Measurements from ENCODE around the gene PSMD9. TPM values are rescaled to one million over a fixed set of nuclear protein-coding genes. Genes with fewer than 3 reads are reported as not detected.
A peak's percentile ranks its signal among the peaks of the same experiment; 100 is the strongest.

Gene PSMD9
- total RNA-seq, 1 donor from 2014 or later = 44.2 TPM

- no peak overlapping the region for H3K4me3 ChIP-seq (ENCODE audit: low read depth, low read length)
- no peak for DNase-seq (ENCODE audit: low read depth)
- peak; percentile 82 for TF ChIP-seq CTCF (conservative IDR thresholded peaks at IDR 0.05; ENCODE audit: low read depth, low read length)
Measured at GRCh38 chr12:121955258-121956237, 67.0 kb downstream of the PSMD9 start.

DNA sequence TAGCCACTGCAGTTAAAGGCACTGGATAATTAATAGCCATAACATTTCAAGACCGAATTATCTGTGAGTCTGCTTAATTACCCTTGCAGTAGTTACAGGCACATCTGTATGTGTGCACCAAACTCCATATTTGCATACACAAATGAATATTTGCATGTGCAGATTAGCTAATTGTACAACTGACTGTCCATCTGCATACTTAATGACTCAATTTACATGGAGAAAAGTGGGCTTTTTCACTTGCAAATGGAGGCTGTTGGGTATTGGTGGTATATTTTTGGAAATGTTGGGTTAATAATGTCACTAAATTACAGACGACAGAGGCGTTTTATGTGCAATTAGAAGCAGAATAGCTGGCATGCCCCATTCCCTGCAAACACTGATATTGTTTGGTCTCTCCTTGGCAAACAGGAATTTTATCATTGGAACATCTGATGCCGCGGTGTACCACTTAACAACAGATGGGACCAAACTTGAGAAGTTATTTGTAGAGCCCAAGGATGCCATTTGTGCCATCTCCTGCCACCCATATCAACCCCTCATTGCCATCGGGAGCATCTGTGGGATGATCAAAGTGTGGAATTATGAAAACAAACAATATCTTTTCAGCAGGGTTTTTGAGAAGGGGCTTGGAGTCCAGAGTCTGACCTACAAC is 69.4 kb downstream of the PSMD9 start:
- no peak overlapping the region for H3K4me3 ChIP-seq (ENCODE audit: low read depth, low read length)
- no peak for TF ChIP-seq CTCF (conservative IDR thresholded peaks at IDR 0.05; ENCODE audit: low read depth, low read length)
- DNase-seq (ENCODE audit: low read depth) = no peak

DNA sequence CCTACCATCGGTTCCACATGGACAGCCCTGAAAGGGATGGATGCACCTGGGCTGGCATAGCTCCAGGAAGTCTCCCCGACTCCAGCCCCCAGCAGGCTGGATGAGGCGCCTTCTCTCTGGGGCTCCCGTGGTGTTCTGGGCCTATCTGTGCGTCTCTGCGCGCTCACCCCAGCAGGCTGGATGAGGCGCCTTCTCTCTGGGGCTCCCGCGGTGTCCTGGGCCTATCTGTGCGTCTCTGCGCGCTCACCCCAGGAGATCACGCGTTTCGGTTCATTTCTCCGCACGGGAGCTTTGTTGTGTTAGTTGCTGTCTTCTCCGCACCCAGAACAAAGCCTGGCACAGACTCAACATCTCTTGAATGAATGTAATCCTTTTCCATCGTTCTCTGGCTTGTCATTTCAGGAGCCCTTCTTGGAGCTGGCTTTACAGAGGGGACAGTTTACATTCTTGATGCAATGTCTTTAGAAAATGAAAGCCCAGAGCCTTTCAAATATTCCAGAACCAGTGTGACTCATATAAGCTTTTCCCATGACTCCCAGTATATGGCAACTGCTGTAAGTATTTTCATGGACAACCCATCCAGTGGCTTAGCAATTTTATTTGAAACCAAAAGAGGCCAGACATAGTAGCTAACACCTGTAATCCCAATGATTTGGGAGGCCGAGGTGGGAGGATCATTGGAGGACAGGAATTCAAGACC is 70.1 kb downstream of the PSMD9 start:
- no peak for TF ChIP-seq CTCF (conservative IDR thresholded peaks at IDR 0.05; ENCODE audit: low read depth, low read length)
- no peak overlapping the region for H3K4me3 ChIP-seq (ENCODE audit: low read depth, low read length)
- no peak for DNase-seq (ENCODE audit: low read depth)

- no peak for TF ChIP-seq CTCF (conservative IDR thresholded peaks at IDR 0.05; ENCODE audit: low read depth, low read length)
- H3K4me3 ChIP-seq (ENCODE audit: low read depth, low read length) = no peak overlapping the region
- DNase-seq (ENCODE audit: low read depth) = no peak
Measured at GRCh38 chr12:121960541-121960940, 72.0 kb downstream of the PSMD9 start.

- DNase-seq (ENCODE audit: low read depth) = no peak
- H3K4me3 ChIP-seq (ENCODE audit: low read depth, low read length) = no peak overlapping the region
- TF ChIP-seq CTCF (conservative IDR thresholded peaks at IDR 0.05; ENCODE audit: low read depth, low read length) = no peak
Measured at GRCh38 chr12:121961195-121961879, 72.7 kb downstream of the PSMD9 start.

DNA sequence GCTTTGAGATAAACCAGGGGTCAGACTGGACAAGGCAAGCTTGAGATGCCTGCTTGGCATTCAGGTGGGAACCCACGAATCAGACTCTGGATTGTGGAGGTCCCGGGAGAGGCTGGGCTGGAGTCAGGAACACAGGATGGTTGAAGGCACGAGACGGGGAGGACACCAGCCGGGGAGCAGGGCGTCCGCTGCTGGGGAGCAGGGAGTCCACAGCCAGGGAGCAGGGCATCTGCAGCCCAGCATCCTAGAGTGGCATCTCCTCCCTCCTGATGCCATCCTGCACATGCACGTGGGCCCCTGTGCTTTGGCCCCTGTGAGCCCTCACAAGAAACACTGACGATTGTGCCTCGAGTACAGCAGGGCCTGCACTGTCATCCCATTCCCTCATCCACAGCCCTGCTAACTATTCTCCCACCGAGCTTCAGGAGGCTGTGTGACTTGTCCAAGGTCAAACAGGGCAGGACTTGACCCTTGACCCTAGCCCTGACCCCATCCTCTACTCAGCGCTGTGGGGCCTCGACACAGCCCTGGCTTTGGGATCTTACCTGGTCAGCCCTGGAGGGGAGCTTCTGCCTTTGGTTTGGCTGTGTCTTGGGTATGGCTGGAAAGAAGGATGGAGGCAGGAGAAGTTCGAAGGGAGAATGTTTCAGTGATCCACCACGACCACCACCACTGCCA is 74.9 kb downstream of the PSMD9 start:
- DNase-seq (ENCODE audit: low read depth) = no peak
- no peak overlapping the region for H3K4me3 ChIP-seq (ENCODE audit: low read depth, low read length)
- no peak for TF ChIP-seq CTCF (conservative IDR thresholded peaks at IDR 0.05; ENCODE audit: low read depth, low read length)
